GM19463 (cell line): ENCODE measurements around the gene ZBTB32.
"Not testable (repeated sequence)": the region's sequence is repeated elsewhere in the genome, so short reads cannot be mapped to it uniquely, and the experiment has no call there.

Experiments
- ATAC-seq: cut with Tn5 transposase; IDR thresholded peaks from one replicate; pipeline ENCODE4 v1.9.1; 2021; ENCODE audit warnings: mild to moderate bottlenecking, moderate library complexity; ENCODE audit not compliant: unreplicated experiment

The ZBTB32 gene

DNA sequence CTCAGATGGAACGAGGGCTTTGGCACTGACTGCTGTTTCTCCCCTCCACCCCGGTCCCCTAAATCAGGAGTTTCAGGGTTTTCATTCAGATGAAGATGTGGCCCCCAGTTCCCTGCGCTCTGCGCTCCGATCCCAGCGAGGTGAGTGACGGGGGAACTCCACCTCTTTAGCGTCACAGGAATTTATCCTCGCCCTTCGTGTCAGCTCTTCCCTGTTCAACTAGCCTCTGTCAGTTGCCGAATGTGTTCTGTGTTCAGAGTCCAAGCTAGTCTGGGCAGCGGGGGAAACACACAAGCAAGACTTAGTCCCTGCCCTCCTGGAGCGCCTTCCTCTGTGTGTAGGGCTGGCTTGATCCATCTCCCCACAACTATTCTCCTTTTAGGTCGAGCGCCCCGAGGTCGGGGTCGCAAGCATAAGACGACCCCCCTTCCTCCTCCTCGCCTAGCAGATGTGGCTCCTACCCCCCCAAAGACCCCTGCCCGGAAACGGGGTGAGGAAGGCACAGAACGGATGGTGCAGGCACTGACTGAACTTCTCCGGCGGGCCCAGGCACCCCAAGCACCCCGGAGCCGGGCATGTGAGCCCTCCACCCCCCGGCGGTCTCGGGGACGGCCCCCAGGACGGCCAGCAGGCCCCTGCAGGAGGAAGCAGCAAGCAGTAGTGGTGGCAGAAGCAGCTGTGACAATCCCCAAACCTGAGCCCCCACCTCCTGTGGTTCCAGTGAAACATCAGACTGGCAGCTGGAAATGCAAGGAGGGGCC, 15.2 kb downstream of the ZBTB32 start:
- ATAC-seq = no peak

GRCh38 chr19:35720163-35720524, 15.8 kb downstream of the ZBTB32 start:
- no peak for ATAC-seq

DNA sequence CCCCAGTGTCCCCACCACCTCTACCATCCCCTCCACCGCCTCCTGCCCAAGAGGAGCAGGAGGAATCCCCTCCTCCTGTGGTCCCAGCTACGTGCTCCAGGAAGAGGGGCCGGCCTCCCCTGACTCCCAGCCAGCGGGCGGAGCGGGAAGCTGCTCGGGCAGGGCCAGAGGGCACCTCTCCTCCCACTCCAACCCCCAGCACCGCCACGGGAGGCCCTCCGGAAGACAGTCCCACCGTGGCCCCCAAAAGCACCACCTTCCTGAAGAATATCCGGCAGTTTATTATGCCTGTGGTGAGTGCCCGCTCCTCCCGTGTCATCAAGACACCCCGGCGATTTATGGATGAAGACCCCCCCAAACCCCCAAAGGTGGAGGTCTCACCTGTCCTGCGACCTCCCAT, 16.3 kb downstream of the ZBTB32 start:
- ATAC-seq = no peak

DNA sequence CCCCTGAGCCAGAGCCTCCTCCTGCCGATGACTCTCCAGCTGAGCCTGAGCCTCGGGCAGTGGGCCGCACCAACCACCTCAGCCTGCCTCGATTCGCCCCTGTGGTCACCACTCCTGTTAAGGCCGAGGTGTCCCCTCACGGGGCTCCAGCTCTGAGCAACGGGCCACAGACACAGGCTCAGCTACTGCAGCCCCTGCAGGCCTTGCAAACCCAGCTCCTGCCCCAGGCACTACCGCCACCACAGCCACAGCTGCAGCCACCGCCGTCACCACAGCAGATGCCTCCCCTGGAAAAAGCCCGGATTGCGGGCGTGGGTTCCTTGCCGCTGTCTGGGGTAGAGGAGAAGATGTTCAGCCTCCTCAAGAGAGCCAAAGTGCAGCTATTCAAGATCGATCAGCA, 17.0 kb downstream of the ZBTB32 start:
- ATAC-seq = no peak

- ATAC-seq = no peak
Measured at GRCh38 chr19:35722461-35722860, 18.1 kb downstream of the ZBTB32 start.

DNA sequence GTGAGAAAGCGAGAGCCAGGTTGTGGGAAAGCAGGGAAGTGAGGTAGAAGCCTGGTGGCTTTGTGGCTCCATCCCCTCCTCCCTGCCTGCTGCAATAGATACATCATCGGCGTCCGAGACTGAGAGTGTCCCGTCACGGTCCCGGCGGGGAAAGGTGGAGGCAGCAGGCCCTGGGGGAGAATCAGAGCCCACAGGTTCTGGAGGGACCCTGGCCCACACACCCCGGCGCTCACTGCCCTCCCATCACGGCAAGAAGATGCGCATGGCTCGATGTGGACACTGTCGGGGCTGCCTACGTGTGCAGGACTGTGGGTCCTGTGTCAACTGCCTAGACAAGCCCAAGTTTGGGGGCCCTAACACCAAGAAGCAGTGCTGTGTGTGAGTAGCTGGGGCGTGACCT, 18.5 kb downstream of the ZBTB32 start:
- ATAC-seq = no peak

- no peak for ATAC-seq
Measured at GRCh38 chr19:35723671-35724070, 19.3 kb downstream of the ZBTB32 start.

DNA sequence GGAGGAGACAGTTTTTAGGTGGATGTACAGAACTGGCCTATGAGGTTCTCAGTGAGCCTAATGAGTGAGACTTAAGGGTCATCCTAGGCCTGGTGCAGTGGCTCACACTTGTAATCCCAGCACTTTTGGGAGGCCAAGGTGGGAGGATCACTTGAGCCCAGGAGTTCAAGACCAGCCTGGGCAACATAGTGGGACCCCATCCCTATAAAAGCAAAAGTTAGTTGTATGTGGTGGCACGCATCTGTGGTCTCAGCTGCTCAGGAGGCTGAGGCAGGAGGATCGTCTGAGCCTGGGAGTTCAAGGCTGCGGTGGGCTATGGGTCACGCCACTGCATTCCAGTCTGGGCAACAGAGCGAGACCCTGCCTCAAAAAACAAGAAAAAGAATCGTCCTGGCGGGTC, 19.8 kb downstream of the ZBTB32 start:
- not testable (repeated sequence) for ATAC-seq

DNA sequence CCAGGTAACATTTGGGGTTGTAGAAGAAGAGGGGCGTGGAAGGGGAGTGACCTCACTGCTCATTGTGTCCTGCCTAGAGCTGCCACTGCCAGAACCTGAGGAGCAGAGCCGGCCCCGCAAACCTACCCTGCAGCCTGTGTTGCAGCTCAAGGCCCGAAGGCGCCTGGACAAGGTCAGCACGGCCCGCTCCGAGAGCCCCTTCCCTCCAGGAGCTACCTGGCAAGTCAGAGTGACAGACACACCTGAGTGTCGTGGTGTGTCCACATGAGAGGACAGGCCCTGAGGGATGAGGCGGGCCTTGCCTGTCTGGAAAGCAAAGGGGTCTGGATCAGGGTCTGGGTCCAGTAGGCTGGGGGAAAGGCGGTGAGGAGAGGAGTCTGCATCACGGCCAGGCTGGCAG, 20.2 kb downstream of the ZBTB32 start:
- no peak for ATAC-seq

- no peak for ATAC-seq
Measured at GRCh38 chr19:35725216-35725861, 21.0 kb downstream of the ZBTB32 start.

DNA sequence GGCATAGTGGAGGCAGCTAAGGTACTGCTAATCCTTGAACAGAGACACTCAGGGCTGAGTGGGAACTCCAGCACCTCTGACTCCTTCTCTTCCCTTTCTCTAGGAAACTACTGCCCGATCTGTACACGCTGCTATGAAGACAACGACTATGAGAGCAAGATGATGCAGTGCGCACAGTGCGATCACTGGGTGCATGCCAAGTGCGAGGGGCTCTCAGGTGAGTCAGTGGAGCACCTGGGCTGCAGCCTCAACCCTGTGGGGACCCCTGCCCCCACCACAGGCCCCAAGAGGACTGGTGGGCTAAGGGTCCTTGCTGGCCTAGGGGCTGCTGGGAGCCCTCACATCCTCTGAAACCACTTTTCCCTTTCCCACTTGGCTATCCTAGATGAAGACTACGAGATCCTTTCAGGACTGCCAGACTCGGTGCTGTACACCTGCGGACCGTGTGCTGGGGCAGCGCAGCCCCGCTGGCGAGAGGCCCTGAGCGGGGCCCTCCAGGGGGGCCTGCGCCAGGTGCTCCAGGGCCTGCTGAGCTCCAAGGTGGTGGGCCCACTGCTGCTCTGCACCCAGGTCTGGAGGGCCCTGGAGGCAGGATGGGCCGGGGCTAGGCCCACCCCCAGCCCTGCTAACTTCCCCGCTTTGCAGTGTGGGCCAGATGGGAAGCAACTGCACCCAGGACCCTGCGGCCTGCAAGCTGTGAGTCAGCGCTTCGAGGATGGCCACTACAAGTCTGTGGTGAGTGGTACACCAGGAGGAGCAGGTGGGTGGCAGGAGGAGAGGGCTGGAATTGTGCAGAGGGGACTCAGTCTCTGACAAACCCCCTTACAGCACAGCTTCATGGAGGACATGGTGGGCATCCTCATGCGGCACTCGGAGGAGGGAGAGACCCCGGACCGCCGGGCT, 22.9 kb downstream of the ZBTB32 start:
- ATAC-seq = no peak

- no peak for ATAC-seq
Measured at GRCh38 chr19:35727956-35728706, 23.8 kb downstream of the ZBTB32 start.

- no peak for ATAC-seq
Measured at GRCh38 chr19:35729021-35729420, 24.7 kb downstream of the ZBTB32 start.

- ATAC-seq = no peak
Measured at GRCh38 chr19:35729763-35730162, 25.4 kb downstream of the ZBTB32 start.

DNA sequence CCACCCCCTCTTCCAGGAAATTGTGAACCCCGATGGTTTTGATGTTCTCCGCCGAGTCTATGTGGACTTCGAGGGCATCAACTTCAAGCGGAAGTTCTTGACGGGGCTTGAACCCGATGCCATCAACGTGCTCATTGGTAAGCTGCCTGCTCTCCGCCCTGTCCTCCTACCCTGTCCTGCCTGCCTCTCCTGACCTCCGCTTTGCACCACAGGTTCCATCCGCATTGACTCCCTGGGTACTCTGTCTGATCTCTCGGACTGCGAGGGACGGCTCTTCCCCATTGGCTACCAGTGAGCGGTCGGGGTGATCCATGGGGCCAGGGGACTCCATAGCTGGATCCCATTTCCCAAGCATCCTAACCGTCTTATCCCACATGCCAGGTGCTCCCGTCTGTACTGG, 26.0 kb downstream of the ZBTB32 start:
- ATAC-seq = no peak

- ATAC-seq = no peak
Measured at GRCh38 chr19:35731353-35731752, 27.0 kb downstream of the ZBTB32 start.

- no peak for ATAC-seq
Measured at GRCh38 chr19:35731779-35732405, 27.5 kb downstream of the ZBTB32 start.

GRCh38 chr19:35732540-35733179, 28.3 kb downstream of the ZBTB32 start:
- no peak for ATAC-seq

DNA sequence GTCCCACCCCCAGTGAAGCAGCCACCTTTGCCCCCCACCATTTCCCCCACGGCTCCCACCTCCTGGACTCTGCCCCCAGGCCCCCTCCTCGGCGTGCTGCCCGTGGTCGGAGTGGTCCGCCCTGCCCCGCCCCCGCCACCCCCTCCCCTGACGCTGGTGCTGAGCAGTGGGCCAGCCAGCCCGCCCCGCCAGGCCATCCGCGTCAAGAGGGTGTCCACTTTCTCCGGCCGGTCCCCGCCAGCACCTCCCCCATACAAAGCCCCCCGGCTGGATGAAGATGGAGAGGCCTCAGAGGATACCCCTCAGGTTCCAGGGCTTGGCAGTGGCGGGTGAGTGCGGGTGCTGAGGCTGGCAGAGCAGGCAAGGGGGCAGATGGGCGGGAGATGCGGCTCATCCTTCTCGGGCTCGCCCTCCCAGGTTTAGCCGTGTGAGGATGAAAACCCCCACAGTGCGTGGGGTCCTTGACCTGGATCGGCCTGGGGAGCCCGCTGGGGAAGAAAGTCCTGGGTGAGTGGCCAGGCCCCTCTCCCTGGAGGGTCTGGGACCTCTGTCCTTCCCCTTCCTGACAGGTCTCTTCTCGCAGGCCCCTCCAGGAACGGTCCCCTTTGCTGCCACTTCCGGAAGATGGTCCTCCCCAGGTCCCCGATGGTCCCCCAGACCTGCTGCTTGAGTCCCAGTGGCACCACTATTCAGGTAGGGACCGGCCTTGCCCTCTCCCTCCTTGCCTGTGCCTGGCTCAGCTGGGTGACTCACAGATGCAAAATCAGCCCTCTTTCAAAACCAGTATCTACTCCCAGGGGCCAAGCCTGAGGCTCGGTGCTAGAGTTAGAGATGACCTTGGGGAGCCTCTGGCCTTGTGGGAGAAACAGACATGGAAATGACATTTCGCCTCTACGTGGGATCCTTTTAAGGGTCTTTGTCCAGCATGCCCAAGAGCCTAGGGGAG, 29.1 kb downstream of the ZBTB32 start:
- no peak for ATAC-seq
